Esophagus muscularis mucosa (tissue), 3 donors: ENCODE results near the gene OAS3.

Experiments used
- EP300 ChIP-seq: sonication (generic); formaldehyde crosslinking; IDR thresholded peaks from one replicate; pipeline ENCODE4 v1.6.1; 2017; ENCODE audit warnings: antibody characterized with exemption
- POLR2A ChIP-seq: fragments of 450-650 bp; IDR thresholded peaks from one replicate; pipeline ENCODE4 v1.6.1; 2017; ENCODE audit warnings: antibody characterized with exemption, moderate library complexity, mild to moderate bottlenecking, low read depth
- POLR2AphosphoS5 ChIP-seq, 2 donors: sonication (generic); formaldehyde crosslinking; IDR thresholded peaks; one replicate each; pipeline ENCODE4 v1.6.1; 2017; ENCODE audit warnings: antibody characterized with exemption in 2 of 2

GRCh38 chr12:112971248-112971647 is 33.0 kb downstream of the OAS3 start:
- TF ChIP-seq EP300 (no peak), POLR2AphosphoS5 (IDR thresholded peaks at IDR 0.05) (no peak), POLR2A (no peak)
